Measurements from ENCODE around the gene ADAM10. TPM values are rescaled to one million over a fixed set of nuclear protein-coding genes. Genes with fewer than 3 reads are reported as not detected.
A peak's percentile ranks its signal among the peaks of the same experiment; 100 is the strongest.

ADAM10 gene
- polyA plus RNA-seq, 3 donors, result 66.0 to 269 (median 149) TPM

DNA sequence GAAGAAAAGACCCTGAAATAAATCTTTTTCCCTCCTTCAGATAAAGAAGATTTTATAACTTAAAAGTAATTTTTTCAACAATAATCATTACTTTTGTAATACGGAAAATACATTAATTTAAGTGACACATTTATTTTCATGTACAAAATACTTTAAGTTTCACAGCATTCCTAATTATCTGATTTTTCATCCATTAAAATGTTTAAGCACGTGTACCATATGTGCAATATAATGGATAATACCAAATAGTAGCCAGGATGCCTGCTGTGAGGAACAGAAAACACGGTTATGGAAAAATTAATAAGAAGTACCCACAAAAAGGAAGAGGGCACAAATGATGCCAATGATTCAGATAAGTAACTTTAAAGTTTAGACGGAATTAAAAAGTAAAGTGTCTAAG, 33.5 kb downstream of the ADAM10 start:
- Histone ChIP-seq H3K9me3 (replicated peaks in 1 of 2; ENCODE audit: control insufficient read depth in 1 of 2, insufficient read depth in 1 of 2, low read length in 2 of 2) (no peaks in the 10 kb centered on the region), H4K20me1 (ENCODE audit: insufficient read depth, low read length) (peaks cover 98% of the 10 kb centered on the region), H3K79me2 (ENCODE audit: insufficient read depth, low read length) (peaks cover 93% of the 10 kb centered on the region), H3K36me3 (replicated peaks in 1 of 2; ENCODE audit: control insufficient read depth in 1 of 2, insufficient read depth in 2 of 2, low read length in 2 of 2) (peaks cover 16 to 43% of the 10 kb centered on the region in 2 donors), H3K4me1 (ENCODE audit: control insufficient read depth in 1 of 2, insufficient read depth in 2 of 2, low read length in 2 of 2) (no peaks in the 10 kb centered on the region), H3K4me2 (replicated peaks; ENCODE audit: extremely low read depth, low read length, poor library complexity, severe bottlenecking) (no peak overlapping the region), H3K27me3 (ENCODE audit: control insufficient read depth in 2 of 2, insufficient read depth in 2 of 2, low read length in 2 of 2) (no peaks in the 10 kb centered on the region), H3K27ac (ENCODE audit: low read depth in 1 of 2, low read length in 2 of 2) (no peak overlapping the region), H2AFZ (ENCODE audit: insufficient read depth, low read depth, low read length, poor library complexity, severe bottlenecking) (no peak overlapping the region), H3K9ac (ENCODE audit: insufficient read depth, low read length, poor library complexity, severe bottlenecking) (no peak overlapping the region), H3K4me3 (replicated peaks in 1 of 3; ENCODE audit: low read depth in 2 of 3, low read length in 3 of 3) (no peak overlapping the region)
- intact Hi-C loops (cut with micrococcal nuclease), result no loop called here
- Mint-ChIP-seq H3K27ac (no peak overlapping the region), H3K9me3 (no peaks in the 10 kb centered on the region), H3K27me3 (ENCODE audit: low read depth in 3 of 3) (no peaks in the 10 kb centered on the region), H3K4me1 (peaks cover 12% of the 10 kb centered on the region), H3K4me3 (no peak overlapping the region), H3K36me3 (peaks cover 40% of the 10 kb centered on the region in 2 donors)
- TF ChIP-seq, protein P1, sequence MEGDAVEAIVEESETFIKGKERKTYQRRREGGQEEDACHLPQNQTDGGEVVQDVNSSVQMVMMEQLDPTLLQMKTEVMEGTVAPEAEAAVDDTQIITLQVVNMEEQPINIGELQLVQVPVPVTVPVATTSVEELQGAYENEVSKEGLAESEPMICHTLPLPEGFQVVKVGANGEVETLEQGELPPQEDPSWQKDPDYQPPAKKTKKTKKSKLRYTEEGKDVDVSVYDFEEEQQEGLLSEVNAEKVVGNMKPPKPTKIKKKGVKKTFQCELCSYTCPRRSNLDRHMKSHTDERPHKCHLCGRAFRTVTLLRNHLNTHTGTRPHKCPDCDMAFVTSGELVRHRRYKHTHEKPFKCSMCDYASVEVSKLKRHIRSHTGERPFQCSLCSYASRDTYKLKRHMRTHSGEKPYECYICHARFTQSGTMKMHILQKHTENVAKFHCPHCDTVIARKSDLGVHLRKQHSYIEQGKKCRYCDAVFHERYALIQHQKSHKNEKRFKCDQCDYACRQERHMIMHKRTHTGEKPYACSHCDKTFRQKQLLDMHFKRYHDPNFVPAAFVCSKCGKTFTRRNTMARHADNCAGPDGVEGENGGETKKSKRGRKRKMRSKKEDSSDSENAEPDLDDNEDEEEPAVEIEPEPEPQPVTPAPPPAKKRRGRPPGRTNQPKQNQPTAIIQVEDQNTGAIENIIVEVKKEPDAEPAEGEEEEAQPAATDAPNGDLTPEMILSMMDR (IDR thresholded peaks at IDR 0.05), result no peak
- no CpG with 5 or more reads among the region's 4 CpGs for WGBS (ENCODE audit: insufficient coverage)
- no peak for DNase-seq

DNA sequence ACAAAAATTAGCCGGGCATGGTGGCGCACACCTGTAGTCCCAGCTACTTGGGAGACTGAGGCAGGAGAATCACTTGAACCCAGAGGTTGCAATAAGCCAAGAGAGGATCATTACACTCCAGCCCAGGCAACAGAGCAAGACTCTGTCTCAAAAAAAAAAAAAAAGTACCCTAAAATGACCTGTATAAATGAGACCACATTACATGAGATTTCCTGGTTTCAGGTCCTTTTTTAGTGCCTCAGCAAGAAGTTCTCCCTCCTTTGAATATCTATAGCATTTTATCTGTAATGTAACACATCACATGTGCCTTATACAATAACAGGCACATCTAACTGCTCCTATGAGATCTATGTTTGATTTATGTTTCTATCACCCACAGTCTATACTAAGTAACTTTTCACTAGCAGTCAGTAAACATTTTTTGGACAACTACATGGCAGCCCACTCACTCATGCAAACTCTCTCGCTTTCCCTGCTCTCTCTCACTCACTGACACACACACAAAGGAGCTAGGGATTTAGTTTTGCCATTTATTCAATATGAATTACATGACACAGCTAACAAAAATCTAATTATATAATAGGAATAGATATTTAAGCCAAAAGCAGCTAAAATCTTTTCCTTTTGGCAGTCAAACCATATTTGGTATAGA, 34.1 kb downstream of the ADAM10 start:
- no peaks in the 10 kb centered on the region for H3K9me3 ChIP-seq (replicated peaks in 1 of 2; ENCODE audit: control insufficient read depth in 1 of 2, insufficient read depth in 1 of 2, low read length in 2 of 2)
- no peaks in the 10 kb centered on the region for H3K4me1 ChIP-seq (ENCODE audit: control insufficient read depth in 1 of 2, insufficient read depth in 2 of 2, low read length in 2 of 2)
- H2AFZ ChIP-seq (ENCODE audit: insufficient read depth, low read depth, low read length, poor library complexity, severe bottlenecking), result no peak overlapping the region
- intact Hi-C loops (cut with micrococcal nuclease), result no loop called here
- H3K27me3 ChIP-seq (ENCODE audit: control insufficient read depth in 2 of 2, insufficient read depth in 2 of 2, low read length in 2 of 2), result no peaks in the 10 kb centered on the region
- H3K79me2 ChIP-seq (ENCODE audit: insufficient read depth, low read length), result peaks cover 93% of the 10 kb centered on the region
- TF ChIP-seq, protein P1 (IDR thresholded peaks at IDR 0.05), result no peak
- Mint-ChIP-seq H3K36me3 (peaks cover 40 to 43% of the 10 kb centered on the region in 2 donors), H3K27ac (peak overlapping the region in 5 of 7 donors; percentile 15 to 70 (median 20)), H3K27me3 (ENCODE audit: low read depth in 3 of 3) (no peaks in the 10 kb centered on the region), H3K4me1 (peaks cover 12% of the 10 kb centered on the region), H3K4me3 (no peak overlapping the region), H3K9me3 (no peaks in the 10 kb centered on the region)
- 100% methylated on average over 1 of the region's 3 CpGs for WGBS (ENCODE audit: insufficient coverage)
- no peak overlapping the region for H3K27ac ChIP-seq (ENCODE audit: low read depth in 1 of 2, low read length in 2 of 2)
- peaks cover 98% of the 10 kb centered on the region for H4K20me1 ChIP-seq (ENCODE audit: insufficient read depth, low read length)
- peaks cover 16 to 48% of the 10 kb centered on the region in 2 donors for H3K36me3 ChIP-seq (replicated peaks in 1 of 2; ENCODE audit: control insufficient read depth in 1 of 2, insufficient read depth in 2 of 2, low read length in 2 of 2)
- H3K9ac ChIP-seq (ENCODE audit: insufficient read depth, low read length, poor library complexity, severe bottlenecking), result no peak overlapping the region
- no peak overlapping the region for H3K4me3 ChIP-seq (replicated peaks in 1 of 3; ENCODE audit: low read depth in 2 of 3, low read length in 3 of 3)
- H3K4me2 ChIP-seq (replicated peaks; ENCODE audit: extremely low read depth, low read length, poor library complexity, severe bottlenecking), result no peak overlapping the region
- DNase-seq, result no peak
